ENCODE measurements around the gene ANXA7. TPM values are rescaled to one million over a fixed set of nuclear protein-coding genes. Genes with fewer than 3 reads are reported as not detected.

The ANXA7 gene
- total RNA-seq, 2 donors from 2014 or later = 107 to 120 TPM

DNA sequence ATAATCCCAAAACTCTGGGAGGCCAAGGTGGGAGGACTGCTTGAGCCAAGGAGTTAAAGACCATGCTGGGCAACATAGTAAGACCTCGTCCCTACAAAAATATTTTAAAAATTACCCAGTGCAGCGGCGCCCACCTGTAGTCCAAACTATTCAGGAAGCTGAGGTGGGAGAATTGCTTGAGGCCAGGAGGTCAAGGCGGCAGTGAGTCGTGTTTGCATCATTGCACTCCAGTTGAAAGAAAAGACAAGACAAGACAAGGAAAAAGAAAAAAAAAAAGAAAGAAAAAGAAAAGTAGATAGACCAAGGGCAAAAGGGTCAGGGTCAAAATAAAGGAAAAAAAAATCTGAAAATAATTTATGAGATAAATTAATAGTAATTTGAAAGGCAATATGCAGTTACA is 5.8 kb downstream of the ANXA7 start:
- DNase-seq (ENCODE audit: low spot score) = no peak
- Histone ChIP-seq H3K4me3 (no peak overlapping the region), H3K27me3 (replicated peaks; ENCODE audit: insufficient read depth) (no peaks in the 10 kb centered on the region), H3K27ac (no peak overlapping the region), H3K9me3 (no peaks in the 10 kb centered on the region), H3K36me3 (no peaks in the 10 kb centered on the region), H3K4me1 (ENCODE audit: control insufficient read depth in 1 of 2, low read depth in 2 of 2) (peaks cover 5 to 51% of the 10 kb centered on the region in 2 donors)
- TF ChIP-seq, protein P1, sequence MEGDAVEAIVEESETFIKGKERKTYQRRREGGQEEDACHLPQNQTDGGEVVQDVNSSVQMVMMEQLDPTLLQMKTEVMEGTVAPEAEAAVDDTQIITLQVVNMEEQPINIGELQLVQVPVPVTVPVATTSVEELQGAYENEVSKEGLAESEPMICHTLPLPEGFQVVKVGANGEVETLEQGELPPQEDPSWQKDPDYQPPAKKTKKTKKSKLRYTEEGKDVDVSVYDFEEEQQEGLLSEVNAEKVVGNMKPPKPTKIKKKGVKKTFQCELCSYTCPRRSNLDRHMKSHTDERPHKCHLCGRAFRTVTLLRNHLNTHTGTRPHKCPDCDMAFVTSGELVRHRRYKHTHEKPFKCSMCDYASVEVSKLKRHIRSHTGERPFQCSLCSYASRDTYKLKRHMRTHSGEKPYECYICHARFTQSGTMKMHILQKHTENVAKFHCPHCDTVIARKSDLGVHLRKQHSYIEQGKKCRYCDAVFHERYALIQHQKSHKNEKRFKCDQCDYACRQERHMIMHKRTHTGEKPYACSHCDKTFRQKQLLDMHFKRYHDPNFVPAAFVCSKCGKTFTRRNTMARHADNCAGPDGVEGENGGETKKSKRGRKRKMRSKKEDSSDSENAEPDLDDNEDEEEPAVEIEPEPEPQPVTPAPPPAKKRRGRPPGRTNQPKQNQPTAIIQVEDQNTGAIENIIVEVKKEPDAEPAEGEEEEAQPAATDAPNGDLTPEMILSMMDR (IDR thresholded peaks at IDR 0.05) = no peak
- no peak for ATAC-seq (ENCODE audit: insufficient number of reproducible peaks, low FRiP score, low read depth)

DNA sequence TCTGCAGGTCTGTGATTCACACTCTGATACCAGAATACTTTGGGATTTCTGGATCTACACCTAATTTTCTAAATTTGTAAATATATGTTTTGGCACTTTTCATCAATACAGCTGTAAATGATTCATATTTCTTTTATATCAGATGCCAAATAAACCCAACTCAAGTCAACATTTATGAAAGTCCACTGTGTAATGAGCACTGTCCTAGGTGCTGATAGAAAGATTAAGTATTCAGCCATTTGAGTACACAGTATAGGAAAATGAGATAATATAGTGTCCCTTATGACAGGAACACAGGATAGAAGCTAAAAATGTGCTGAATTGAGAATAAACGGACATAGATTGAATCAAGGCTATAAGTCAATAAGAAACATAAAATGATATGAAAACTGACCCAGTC is 6.4 kb downstream of the ANXA7 start:
- no peaks in the 10 kb centered on the region for H3K27me3 ChIP-seq (replicated peaks; ENCODE audit: insufficient read depth)
- ATAC-seq (ENCODE audit: insufficient number of reproducible peaks, low FRiP score, low read depth) (no peak), DNase-seq (ENCODE audit: low spot score) (no peak)
- H3K9me3 ChIP-seq = no peaks in the 10 kb centered on the region
- no peak overlapping the region for H3K4me3 ChIP-seq
- peaks cover 3 to 50% of the 10 kb centered on the region in 2 donors for H3K4me1 ChIP-seq (ENCODE audit: control insufficient read depth in 1 of 2, low read depth in 2 of 2)
- H3K27ac ChIP-seq = no peak overlapping the region
- TF ChIP-seq, protein P1 (IDR thresholded peaks at IDR 0.05) = no peak
- no peaks in the 10 kb centered on the region for H3K36me3 ChIP-seq

DNA sequence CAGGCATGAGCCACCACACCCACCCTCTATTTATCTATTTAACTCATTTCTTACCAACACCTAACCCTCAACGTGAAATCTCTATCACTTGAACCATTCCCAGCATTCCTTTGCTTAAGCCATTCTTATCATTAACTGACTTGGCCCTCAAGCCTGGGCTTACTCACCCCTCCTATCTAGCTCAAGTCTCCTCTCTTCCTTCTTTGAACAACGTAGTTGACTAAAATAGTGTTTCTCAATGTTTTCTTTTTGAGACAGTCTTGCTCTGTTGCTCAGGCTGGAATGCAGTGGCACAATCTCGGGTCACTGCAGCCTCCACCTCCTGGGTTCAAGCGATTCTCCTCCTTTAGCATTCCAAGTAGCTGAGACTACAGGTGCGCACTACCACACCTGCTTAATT is 7.0 kb downstream of the ANXA7 start:
- Histone ChIP-seq H3K4me1 (ENCODE audit: control insufficient read depth in 1 of 2, low read depth in 2 of 2) (peaks cover 0 to 44% of the 10 kb centered on the region in 2 donors), H3K27ac (no peak overlapping the region), H3K36me3 (no peaks in the 10 kb centered on the region), H3K9me3 (no peaks in the 10 kb centered on the region), H3K4me3 (no peak overlapping the region), H3K27me3 (replicated peaks; ENCODE audit: insufficient read depth) (no peaks in the 10 kb centered on the region)
- ATAC-seq (ENCODE audit: insufficient number of reproducible peaks, low FRiP score, low read depth) = no peak
- TF ChIP-seq, protein P1 (IDR thresholded peaks at IDR 0.05) = no peak
- no peak for DNase-seq (ENCODE audit: low spot score)

DNA sequence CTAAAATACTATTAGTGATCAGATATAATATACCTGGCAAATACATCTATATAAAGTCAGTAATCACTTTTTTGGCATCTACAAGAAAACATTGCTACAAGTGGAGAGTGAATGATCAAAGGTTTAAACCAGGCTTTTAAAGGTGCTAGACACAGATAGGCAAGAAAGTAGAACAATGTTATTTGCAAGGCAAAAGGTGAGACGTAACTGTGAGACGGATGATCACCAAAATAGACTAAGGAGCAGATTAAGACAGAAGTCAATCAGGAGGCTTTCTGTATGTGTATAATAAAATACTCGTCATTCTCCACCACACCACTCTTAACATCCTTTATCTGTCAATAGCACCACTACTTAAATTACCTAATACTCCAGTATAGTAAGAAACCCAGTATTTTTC is 8.3 kb downstream of the ANXA7 start:
- no peak for ATAC-seq (ENCODE audit: insufficient number of reproducible peaks, low FRiP score, low read depth)
- Histone ChIP-seq H3K4me1 (ENCODE audit: control insufficient read depth in 1 of 2, low read depth in 2 of 2) (peaks cover 0 to 37% of the 10 kb centered on the region in 2 donors), H3K27ac (no peak overlapping the region), H3K4me3 (no peak overlapping the region), H3K36me3 (no peaks in the 10 kb centered on the region), H3K27me3 (replicated peaks; ENCODE audit: insufficient read depth) (no peaks in the 10 kb centered on the region), H3K9me3 (no peaks in the 10 kb centered on the region)
- no peak for DNase-seq (ENCODE audit: low spot score)
- TF ChIP-seq, protein P1 (IDR thresholded peaks at IDR 0.05) = no peak

DNA sequence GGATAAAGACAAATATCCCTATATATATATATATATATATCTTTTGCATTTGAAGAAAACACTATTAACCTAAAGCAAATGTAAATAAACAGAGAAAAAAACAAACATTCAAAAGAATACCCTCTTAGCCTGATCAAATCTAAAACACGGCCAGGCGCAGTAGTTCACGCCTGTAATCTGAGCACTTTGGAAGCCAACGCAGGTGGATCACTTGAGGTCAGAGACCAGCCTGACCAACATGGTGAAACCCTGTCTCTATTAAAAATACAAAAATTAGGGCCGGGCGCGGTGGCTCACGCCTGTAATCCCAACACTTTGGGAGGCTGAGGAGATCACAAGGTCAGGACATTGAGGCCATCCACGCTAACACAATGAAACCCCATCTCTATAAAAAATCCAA is 9.2 kb downstream of the ANXA7 start:
- Histone ChIP-seq H3K36me3 (no peaks in the 10 kb centered on the region), H3K4me3 (no peak overlapping the region), H3K27me3 (replicated peaks; ENCODE audit: insufficient read depth) (no peaks in the 10 kb centered on the region), H3K9me3 (no peaks in the 10 kb centered on the region), H3K4me1 (ENCODE audit: control insufficient read depth in 1 of 2, low read depth in 2 of 2) (peaks cover 0 to 38% of the 10 kb centered on the region in 2 donors), H3K27ac (no peak overlapping the region)
- TF ChIP-seq, protein P1 (IDR thresholded peaks at IDR 0.05) = no peak
- no peak for DNase-seq (ENCODE audit: low spot score)
- no peak for ATAC-seq (ENCODE audit: insufficient number of reproducible peaks, low FRiP score, low read depth)
